Glutamatergic neuron (in vitro differentiated cells): ENCODE data around the gene TPRG1L. TPM values are rescaled to one million over a fixed set of nuclear protein-coding genes. Genes with fewer than 3 reads are reported as not detected.

ENCODE experiments used
- DNase-seq: peaks from one replicate; pipeline ENCODE4 v3.0.0; 2022
- H3K27ac Mint-ChIP-seq: one replicate; pipeline ENCODE4 v1.8.0; 2020; ENCODE audit warnings: mild to moderate bottlenecking, mixed read lengths, inconsistent platforms; ENCODE audit not compliant: unreplicated experiment
- H3K27me3 Mint-ChIP-seq: one replicate; pipeline ENCODE4 v1.8.0; 2020; ENCODE audit warnings: mild to moderate bottlenecking, moderate library complexity, mixed read lengths, inconsistent platforms; ENCODE audit not compliant: unreplicated experiment
- H3K36me3 Mint-ChIP-seq: one replicate; pipeline ENCODE4 v1.8.0; 2020; ENCODE audit warnings: mild to moderate bottlenecking, mixed read lengths, inconsistent platforms; ENCODE audit not compliant: unreplicated experiment
- H3K4me1 Mint-ChIP-seq: one replicate; pipeline ENCODE4 v1.8.0; 2020; ENCODE audit warnings: mild to moderate bottlenecking, low read depth, mixed read lengths, inconsistent platforms; ENCODE audit not compliant: unreplicated experiment
- H3K4me3 Mint-ChIP-seq: one replicate; pipeline ENCODE4 v1.8.0; 2020; ENCODE audit warnings: mild to moderate bottlenecking, mixed read lengths, inconsistent platforms; ENCODE audit not compliant: unreplicated experiment
- H3K9me3 Mint-ChIP-seq: one replicate; pipeline ENCODE4 v1.8.0; 2020; ENCODE audit warnings: mild to moderate bottlenecking, moderate library complexity, mixed read lengths, inconsistent platforms; ENCODE audit not compliant: unreplicated experiment
- CTCF ChIP-seq: fragments of 200-600 bp; sonication (generic); IDR thresholded peaks from one replicate; pipeline ENCODE4 v1.5.0; 2021; ENCODE audit not compliant: partially characterized antibody, unreplicated experiment
- total RNA-seq: library from RNA; stranded (reverse); fragmentation: NEBNext Ultra II Directional; extraction: Animal tissue kit (Norgen Biotek cat#: 25700); gene quantifications from one replicate; pipeline ENCODE4 v1.2.1, GENCODE V29; 2021; ENCODE audit not compliant: unreplicated experiment

Gene TPRG1L
- total RNA-seq, 1 donor from 2014 or later = 43.1 TPM

GRCh38 chr1:3668585-3669300, 43.9 kb downstream of the TPRG1L start:
- Mint-ChIP-seq H3K27ac (peak overlapping the region; percentile 22), H3K27me3 (peaks cover 6% of the 10 kb centered on the region), H3K36me3 (no peaks in the 10 kb centered on the region), H3K9me3 (peaks cover 5% of the 10 kb centered on the region), H3K4me1 (peaks cover 23% of the 10 kb centered on the region), H3K4me3 (peak overlapping the region; percentile 18)
- no peak for TF ChIP-seq CTCF
- DNase-seq = peak; percentile 67

- H3K9me3 Mint-ChIP-seq = peaks cover 5% of the 10 kb centered on the region
- H3K27me3 Mint-ChIP-seq = peaks cover 6% of the 10 kb centered on the region
- H3K4me1 Mint-ChIP-seq = peaks cover 23% of the 10 kb centered on the region
- TF ChIP-seq CTCF = no peak
- H3K36me3 Mint-ChIP-seq = no peaks in the 10 kb centered on the region
- DNase-seq = peak; percentile 15
- H3K27ac Mint-ChIP-seq = no peak overlapping the region
- H3K4me3 Mint-ChIP-seq = no peak overlapping the region
Measured at GRCh38 chr1:3669421-3669821, 44.6 kb downstream of the TPRG1L start.

- TF ChIP-seq CTCF = no peak
- Mint-ChIP-seq H3K4me1 (peaks cover 23% of the 10 kb centered on the region), H3K4me3 (no peak overlapping the region), H3K27ac (no peak overlapping the region), H3K27me3 (peaks cover 6% of the 10 kb centered on the region), H3K9me3 (peaks cover 5% of the 10 kb centered on the region), H3K36me3 (no peaks in the 10 kb centered on the region)
- peak; percentile 7 for DNase-seq
Measured at GRCh38 chr1:3669971-3670431, 45.2 kb downstream of the TPRG1L start.

- H3K4me1 Mint-ChIP-seq = peaks cover 23% of the 10 kb centered on the region
- H3K27me3 Mint-ChIP-seq = peaks cover 6% of the 10 kb centered on the region
- no peak overlapping the region for H3K27ac Mint-ChIP-seq
- H3K36me3 Mint-ChIP-seq = no peaks in the 10 kb centered on the region
- peaks cover 5% of the 10 kb centered on the region for H3K9me3 Mint-ChIP-seq
- no peak for TF ChIP-seq CTCF
- no peak overlapping the region for H3K4me3 Mint-ChIP-seq
- peak; percentile 14 for DNase-seq
Measured at GRCh38 chr1:3670823-3671265, 46.0 kb downstream of the TPRG1L start.
